Erythroblast (primary cell): ENCODE results near the gene APOC3.

Experiments
- GATA1 ChIP-seq: IDR thresholded peaks from 2 replicates; pipeline ENCODE4 v1.6.1; 2011; ENCODE audit warnings: low read depth, mild to moderate bottlenecking, control low read depth, low read length, moderate library complexity
- POLR2A ChIP-seq: IDR thresholded peaks from 2 replicates; pipeline ENCODE4 v1.6.1; 2011; ENCODE audit warnings: mild to moderate bottlenecking, low read length

DNA sequence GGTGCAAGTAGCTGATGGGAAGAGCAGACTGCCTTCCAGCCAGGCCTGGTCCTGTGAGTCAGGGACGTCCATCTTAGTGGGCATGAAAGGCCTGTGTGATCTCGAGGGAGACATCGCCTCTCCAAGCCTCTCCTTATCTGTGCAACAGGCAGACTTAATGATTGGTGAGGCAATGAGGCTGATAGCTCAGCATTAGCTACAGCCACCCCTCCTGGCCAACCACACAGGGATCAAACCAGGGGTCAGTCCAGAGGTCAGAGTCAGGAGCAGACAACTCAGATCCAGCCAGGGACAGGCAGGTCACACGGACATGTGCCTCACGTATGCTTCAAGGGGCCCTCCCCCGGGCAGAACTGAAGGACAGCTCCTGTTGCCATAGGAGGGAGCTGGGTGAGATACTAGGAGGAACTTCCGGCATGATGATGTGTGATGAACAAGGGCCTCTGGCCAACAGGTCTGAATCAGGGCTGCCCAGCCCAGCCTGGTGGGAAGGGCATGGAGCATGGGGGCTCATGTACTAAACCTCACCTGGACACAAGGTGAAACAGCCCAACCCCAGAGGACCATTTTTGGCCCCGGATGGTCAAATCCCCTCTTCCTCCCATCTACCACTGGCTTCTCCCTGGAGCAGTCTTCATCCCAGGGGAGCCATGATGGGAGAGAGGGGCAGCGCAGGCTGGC lies 2.8 kb upstream of the APOC3 start:
- TF ChIP-seq POLR2A (no peak), GATA1 (no peak)
